ENCODE measurements around the gene PFKP. TPM values are rescaled to one million over a fixed set of nuclear protein-coding genes. Genes with fewer than 3 reads are reported as not detected.

Gene PFKP
- total RNA-seq, 8 experiments from 2014 or later, result 50.3 to 277 (median 142) TPM

DNA sequence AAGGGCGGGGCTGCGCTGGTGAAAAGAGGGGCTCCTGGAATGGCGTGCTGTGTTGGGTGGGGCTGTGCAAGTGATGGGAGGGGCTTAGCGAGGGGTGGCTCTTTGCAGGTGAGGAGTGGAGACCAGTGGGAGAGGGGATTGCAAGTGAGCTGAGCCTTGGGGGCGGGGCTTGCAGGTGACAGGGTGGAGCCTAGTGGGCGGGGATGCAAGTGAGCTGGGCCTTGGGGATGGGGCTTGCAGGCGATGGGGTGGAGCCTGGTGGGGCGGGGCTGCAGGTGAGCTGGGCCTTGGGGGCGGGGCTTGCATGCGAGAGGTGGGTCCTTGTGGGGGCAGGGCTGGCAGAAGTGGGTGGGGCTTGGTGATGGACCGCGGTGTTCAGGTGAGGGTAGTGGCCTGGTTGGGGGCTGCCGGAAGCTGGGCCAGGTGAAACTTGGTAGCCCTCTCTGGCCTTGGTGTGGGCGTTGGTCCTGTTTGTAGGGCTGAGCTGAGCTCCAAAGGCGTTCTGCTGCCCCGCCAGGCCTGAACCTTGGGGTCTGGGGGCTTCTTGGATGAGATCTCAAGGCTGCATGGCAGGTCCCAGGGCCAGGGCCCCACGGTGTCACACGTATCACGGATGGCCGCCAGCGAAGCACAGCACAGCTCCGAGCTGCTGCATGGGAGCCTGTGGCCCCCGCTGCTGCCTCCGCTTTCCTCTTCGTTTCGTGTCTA, 106.0 kb downstream of the PFKP start:
- ATAC-seq (replicated peaks in 6 of 8), result no peak
- WGBS, 10 experiments, result 0 to 100% (median 89%) methylated on average over 1 to 4 of the region's 26 CpGs; no CpG with 5 or more reads in 6 of the 10 experiments
- in situ Hi-C loops (cut with MboI; ENCODE audit: low pct_unique_long_range_greater_than_20kb in 2 of 9, low sequenced_read_pairs in 9 of 9, unreplicated experiment in 9 of 9), result no loop called here
- H3K4me3 ChIP-seq, result peak overlapping the region; percentile 39 to 93 (median 68)
- peaks cover 2 to 7% of the 10 kb centered on the region in 2 donors for H3K4me1 ChIP-seq (replicated peaks in 1 of 2)
- H3K27ac ChIP-seq, result peak overlapping the region in 1 of 2 donors; percentile 5

DNA sequence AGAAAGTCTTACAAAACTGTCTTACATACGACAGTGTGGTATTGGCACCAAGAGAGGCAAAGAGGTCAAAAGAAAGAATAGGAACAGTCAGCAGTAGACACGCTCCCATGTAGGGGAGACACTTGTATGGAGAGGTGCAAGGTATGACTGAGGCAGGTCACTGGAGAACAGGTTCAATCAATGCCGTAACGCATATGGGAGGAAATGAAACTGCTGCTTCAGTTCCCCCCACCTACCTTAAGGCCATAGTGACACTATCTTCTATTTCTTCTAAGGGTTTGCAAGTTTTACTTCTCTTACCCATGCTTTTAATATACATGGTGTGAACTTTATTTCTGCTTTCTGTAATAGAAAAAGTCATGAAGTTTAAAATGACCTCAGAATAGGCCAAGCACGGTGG, 110.7 kb downstream of the PFKP start:
- Histone ChIP-seq H3K4me1 (replicated peaks in 1 of 2) (no peaks in the 10 kb centered on the region), H3K4me3 (no peak overlapping the region), H3K27ac (no peak overlapping the region)
- ATAC-seq (replicated peaks in 6 of 8), result no peak
- in situ Hi-C loops (cut with MboI; ENCODE audit: low pct_unique_long_range_greater_than_20kb in 2 of 9, low sequenced_read_pairs in 9 of 9, unreplicated experiment in 9 of 9), result loop anchor here in 2 of 9 experiments (25.0 kb wide), 2 partner anchors 1584 to 1609 kb away; no protein-coding TSS in a partner anchor
- 75 to 100% (median 97%) methylated on average over 1 to 5 of the region's 5 CpGs; no CpG with 5 or more reads in 5 of the 10 experiments for WGBS, 10 experiments

- 42 to 95% (median 87%) methylated on average over 2 to 5 of the region's 5 CpGs; no CpG with 5 or more reads in 1 of the 10 experiments for WGBS, 10 experiments
- in situ Hi-C loops (cut with MboI; ENCODE audit: low pct_unique_long_range_greater_than_20kb in 2 of 9, low sequenced_read_pairs in 9 of 9, unreplicated experiment in 9 of 9), result loop anchor here in 2 of 9 experiments (25.0 kb wide), 2 partner anchors 1583 to 1608 kb away; no protein-coding TSS in a partner anchor
- no peak for ATAC-seq (replicated peaks in 6 of 8)
These were observed 111.8 kb downstream of the PFKP start for GRCh38 chr10:3179174-3179573.

DNA sequence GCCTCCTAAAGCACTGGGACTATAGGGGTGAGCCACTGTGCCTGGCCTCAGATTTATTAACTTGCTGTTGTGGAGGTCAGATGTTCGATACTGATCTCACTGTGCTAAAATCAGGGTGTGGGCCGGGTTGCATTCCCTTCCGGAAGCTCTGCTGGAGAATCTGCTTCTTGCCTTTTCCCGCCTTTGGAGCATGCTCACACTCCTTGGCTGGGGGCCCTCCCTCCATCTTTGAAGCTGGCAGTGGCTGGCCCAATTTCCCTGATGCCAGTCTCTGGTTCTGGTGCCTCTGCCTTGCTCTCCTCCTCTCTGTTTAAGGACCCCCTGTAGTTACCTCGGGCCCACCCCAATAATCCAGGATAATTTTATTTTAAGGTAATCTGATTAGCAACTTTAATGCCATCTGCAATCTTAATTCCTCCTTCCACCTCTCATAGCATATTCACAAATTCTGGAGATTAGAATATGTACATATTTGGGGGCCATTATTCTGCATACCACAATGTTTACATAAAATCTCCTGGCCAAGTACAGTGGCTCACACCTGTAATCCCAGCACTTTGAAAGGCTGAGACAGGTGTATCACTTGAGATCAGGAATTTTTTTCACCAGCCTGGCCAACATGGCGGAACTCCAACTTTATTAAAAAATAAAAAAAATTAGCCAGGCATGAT, 113.1 kb downstream of the PFKP start:
- in situ Hi-C loops (cut with MboI; ENCODE audit: low pct_unique_long_range_greater_than_20kb in 2 of 9, low sequenced_read_pairs in 9 of 9, unreplicated experiment in 9 of 9), result loop anchor here in 2 of 9 experiments (25.0 kb wide), 2 partner anchors 1582 to 1607 kb away; no protein-coding TSS in a partner anchor
- no peak overlapping the region for H3K4me3 ChIP-seq
- WGBS, 10 experiments, result 63 to 100% (median 90%) methylated on average over 1 to 6 of the region's 6 CpGs
- H3K27ac ChIP-seq, result no peak overlapping the region
- ATAC-seq (replicated peaks in 6 of 8), result peak in 4 of 8 experiments; percentile 20 to 79 (median 70)
- H3K4me1 ChIP-seq (replicated peaks in 1 of 2), result no peaks in the 10 kb centered on the region

More at GRCh38 chr10:3179174-3179573, 111.8 kb downstream of the PFKP start:
- Histone ChIP-seq H3K27ac (no peak overlapping the region), H3K4me1 (replicated peaks in 1 of 2) (no peaks in the 10 kb centered on the region), H3K4me3 (no peak overlapping the region)

GRCh38 chr10:3185386-3185785, 118.0 kb downstream of the PFKP start:
- WGBS, 10 experiments, result 40 to 100% (median 83%) methylated on average over 1 to 6 of the region's 6 CpGs; no CpG with 5 or more reads in 3 of the 10 experiments
- in situ Hi-C loops (cut with MboI; ENCODE audit: low pct_unique_long_range_greater_than_20kb in 2 of 9, low sequenced_read_pairs in 9 of 9, unreplicated experiment in 9 of 9), result loop anchor here in 2 of 9 experiments (25.0 kb wide), 2 partner anchors 1577 to 1602 kb away; no protein-coding TSS in a partner anchor
- ATAC-seq (replicated peaks in 6 of 8), result no peak

GRCh38 chr10:3186368-3186767, 119.0 kb downstream of the PFKP start:
- Histone ChIP-seq H3K27ac (no peak overlapping the region), H3K4me3 (no peak overlapping the region), H3K4me1 (replicated peaks in 1 of 2) (peaks cover 0 to 12% of the 10 kb centered on the region in 2 donors)
- in situ Hi-C loops (cut with MboI; ENCODE audit: low pct_unique_long_range_greater_than_20kb in 2 of 9, low sequenced_read_pairs in 9 of 9, unreplicated experiment in 9 of 9), result loop anchor here in 2 of 9 experiments (25.0 kb wide), 2 partner anchors 1576 to 1601 kb away; no protein-coding TSS in a partner anchor
- WGBS, 10 experiments, result 70 to 100% (median 93%) methylated on average over 5 to 6 of the region's 6 CpGs; no CpG with 5 or more reads in 1 of the 10 experiments
- ATAC-seq (replicated peaks in 6 of 8), result no peak

More at GRCh38 chr10:3185386-3185785, 118.0 kb downstream of the PFKP start:
- Histone ChIP-seq H3K27ac (no peak overlapping the region), H3K4me3 (no peak overlapping the region), H3K4me1 (replicated peaks in 1 of 2) (peaks cover 0 to 9% of the 10 kb centered on the region in 2 donors)

Other genes starting within 250 kb of the PFKP start
- 100 to 1,000 TPM in 3 of 8 experiments, 10 to 100 TPM in 5; 33.2 to 153 (median 56.6) TPM for gene PITRM1, start 105.2 kb downstream of the PFKP start, total RNA-seq